Stimulated activated CD4-positive, alpha-beta T cell treated with anti-CD3 and anti-CD28 coated beads, TNF-alpha, amount 100 ng/mL, for 4 hours (primary cell): ENCODE results near the gene ZNF391.
"Not testable (repeated sequence)": the region's sequence is repeated elsewhere in the genome, so short reads cannot be mapped to it uniquely, and the experiment has no call there.

Source experiments
- DNase-seq, 3 experiments: peaks; one replicate each; pipeline ENCODE4 v3.0.0-alpha.2; 2020; ENCODE audit warnings: low read depth in 3 of 3

The ZNF391 gene

GRCh38 chr6:27388293-27389197 lies at the start of gene ZNF391:
Gene ZNF391, plus strand, starts transcription at chr6:27388759. Its CDS starts 11,612 bp downstream, at chr6:27400371.
- DNase-seq: peak; percentile 42 to 59 (median 51)

DNA sequence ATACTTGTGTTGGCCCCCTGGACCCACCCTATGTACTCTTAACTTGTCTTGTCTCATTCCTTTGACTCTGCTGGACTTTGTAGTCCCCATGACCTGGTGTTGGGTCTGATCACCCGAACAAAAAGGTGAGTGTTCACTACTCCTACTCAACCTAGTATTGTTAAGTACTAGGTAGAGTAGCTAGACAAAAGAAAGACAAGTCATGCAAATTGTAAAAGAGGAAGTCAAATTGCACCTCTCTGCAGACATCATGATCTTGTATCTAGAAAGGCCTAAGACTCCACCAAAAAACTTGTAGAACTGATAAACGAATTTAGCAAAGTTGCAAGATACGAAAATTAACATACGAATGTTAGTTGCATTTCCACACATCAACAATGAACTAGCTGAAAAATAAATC lies 35.7 kb upstream of the ZNF391 start:
- no peak for DNase-seq

DNA sequence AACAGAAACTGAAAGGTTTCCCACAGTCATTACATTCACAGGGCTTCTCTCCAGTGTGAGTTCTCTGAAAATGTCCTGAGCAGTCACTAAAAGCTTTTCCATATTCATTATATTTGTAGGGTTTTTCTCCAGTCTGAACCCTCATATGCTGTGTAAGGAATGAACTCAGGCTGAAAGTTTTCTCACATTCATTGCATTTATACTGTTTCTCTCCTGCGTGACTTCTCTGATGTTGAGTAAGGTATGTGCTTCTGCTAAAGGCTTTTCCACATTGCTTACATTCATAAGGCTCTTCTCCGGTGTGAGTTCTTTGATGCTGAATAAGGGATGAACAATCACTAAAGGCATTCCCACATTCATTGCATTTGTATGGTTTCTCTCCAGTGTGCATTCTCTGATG lies 29.8 kb upstream of the ZNF391 start:
- no peak for DNase-seq

- no peak for DNase-seq
Observed at GRCh38 chr6:27359231-27359630, 29.3 kb upstream of the ZNF391 start.

- DNase-seq: no peak
Observed at GRCh38 chr6:27368202-27368601, 20.4 kb upstream of the ZNF391 start.

DNA sequence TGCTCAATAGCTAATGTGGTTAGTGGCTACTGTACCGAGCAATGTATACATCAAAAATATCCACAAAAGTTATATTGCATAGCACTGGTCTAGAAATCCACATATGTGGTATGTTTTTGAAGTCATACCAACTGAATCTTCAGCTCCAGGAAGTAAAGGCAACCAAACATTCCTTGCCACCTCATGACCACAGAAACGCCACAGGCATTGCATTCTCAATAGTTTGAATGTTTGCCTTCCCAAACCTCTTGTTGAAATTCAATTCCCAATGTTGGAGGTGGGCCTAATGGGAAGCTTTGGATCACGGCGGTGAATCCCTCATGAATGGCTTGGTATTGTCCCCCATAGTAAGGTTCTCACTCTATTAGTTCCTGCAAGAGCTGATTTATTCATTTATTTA lies 18.2 kb upstream of the ZNF391 start:
- DNase-seq: no peak

DNA sequence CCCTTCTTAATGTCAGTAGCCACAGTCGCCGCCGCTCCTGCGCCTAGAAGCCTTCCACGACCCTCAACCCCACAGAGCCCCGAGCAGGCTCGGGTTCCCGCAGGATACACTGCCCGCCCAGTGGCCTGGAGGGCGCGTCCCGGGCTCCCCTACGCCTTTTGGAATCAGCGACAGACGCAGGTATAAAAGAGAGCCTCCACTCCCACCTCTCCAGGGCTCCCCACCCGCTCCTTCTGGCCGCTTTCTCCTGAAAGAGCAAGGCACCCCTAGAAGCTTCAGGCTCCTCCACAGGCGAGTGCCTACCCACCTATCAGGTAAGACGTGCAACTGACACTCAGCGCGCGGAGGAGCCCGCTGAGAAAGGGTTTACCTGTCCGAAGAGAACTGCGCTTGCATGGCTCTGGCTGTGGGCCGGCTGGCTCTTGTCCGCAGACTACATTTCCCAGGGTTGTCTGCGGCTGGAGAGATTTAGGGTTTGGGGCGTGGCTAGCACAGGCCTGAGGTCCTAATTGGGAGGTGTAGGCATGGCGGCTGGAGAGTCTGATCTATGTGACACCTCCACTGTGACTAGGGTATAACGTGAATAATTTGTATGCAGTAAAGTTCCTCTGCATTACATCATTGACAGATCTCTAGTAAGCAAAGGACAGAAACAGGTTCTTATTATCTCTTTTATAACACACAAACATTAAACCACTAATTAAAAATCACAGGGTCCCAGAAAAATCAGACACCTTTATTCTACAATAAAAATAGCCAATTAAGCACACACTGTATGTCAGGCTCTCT lies 13.5 kb upstream of the ZNF391 start:
- DNase-seq: peak; percentile 34 to 55 (median 48)

GRCh38 chr6:27375613-27376079 lies 12.9 kb upstream of the ZNF391 start:
- DNase-seq: no peak

DNA sequence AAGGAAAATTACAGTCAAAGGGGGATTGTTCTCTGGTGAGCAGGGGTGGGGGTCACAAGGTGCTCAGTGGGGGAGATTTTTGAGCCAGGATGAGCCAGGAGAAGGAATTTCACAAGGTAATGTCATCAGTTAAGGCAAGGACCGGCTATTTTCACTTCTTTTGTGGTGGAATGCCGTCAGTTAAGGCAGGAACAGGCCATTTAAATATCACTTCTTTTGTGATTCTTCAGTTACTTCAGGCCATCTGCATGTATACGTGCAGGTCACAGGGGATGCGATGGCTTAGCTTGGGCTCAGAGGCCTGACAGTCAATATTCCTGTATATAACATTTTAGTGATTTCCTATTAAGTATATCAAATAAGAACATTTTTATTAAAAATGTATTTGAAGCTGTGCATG lies 10.2 kb upstream of the ZNF391 start:
- DNase-seq: not testable (repeated sequence)

- DNase-seq: not testable (repeated sequence)
Observed at GRCh38 chr6:27381001-27381400, 7.6 kb upstream of the ZNF391 start.

DNA sequence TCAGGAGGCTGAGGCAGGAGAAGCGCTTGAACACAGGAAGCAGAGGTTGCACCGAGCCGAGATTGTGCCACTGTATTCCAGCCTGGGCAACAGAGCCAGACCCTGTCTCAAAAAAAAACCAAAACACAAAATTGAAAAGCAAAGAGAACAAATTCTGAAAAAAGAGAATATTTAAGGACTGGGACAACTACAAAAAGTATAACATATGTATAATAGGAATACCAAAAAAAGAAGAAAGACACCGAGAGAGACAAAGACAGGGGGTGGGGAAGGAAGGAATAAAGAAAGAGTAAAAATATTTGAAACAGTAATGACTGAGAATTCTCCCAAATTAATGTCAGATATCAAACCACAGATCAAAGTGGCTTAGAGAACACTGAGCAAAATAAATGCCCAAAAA lies 5.5 kb upstream of the ZNF391 start:
- DNase-seq: no peak

GRCh38 chr6:27383481-27383880 lies 5.1 kb upstream of the ZNF391 start:
- DNase-seq: no peak

DNA sequence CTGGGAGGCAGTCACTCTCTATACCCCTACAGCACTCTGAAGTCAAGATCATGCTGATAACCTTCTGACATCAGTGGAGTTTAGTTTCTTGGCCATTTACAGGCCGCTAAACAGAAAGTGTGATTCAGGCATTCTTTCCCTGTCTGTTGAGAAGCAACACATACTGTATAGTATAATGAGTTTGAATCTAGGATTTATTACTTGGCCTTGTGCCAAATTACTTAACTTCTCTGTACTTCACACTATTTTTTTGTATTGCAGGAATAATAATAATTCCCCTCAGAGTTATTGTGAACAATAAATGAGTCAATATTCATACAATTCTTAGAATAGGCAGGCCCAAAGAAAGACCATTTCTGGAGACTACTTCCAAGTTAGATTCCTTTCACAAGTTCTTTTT lies 4.1 kb downstream of the ZNF391 start:
- DNase-seq: no peak

- DNase-seq: no peak
Observed at GRCh38 chr6:27394073-27394472, 5.5 kb downstream of the ZNF391 start.

- no peak for DNase-seq
Observed at GRCh38 chr6:27400877-27401642, 12.5 kb downstream of the ZNF391 start.

GRCh38 chr6:27406085-27406484 lies 17.5 kb downstream of the ZNF391 start:
- no peak for DNase-seq

GRCh38 chr6:27407153-27407814 lies 18.7 kb downstream of the ZNF391 start:
- DNase-seq: no peak

DNA sequence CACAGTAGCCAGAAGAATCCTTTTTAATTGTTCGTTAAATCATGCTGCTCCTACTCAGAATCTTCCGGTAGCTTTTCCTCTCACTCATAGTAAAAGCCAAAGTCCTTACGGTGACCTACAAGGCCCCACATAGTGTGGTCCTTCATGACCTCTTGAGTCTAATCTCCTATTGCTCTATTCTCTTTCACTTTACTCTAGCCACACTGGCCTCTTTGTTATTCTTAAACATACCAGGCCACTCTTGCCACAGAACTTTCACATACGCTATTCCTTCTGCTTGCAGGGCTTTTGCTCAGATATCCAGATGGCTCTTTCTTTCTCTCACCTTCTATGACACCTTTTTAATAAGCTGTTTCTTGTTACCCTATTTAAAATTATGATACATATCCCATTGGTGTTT lies 25.7 kb downstream of the ZNF391 start:
- DNase-seq: no peak

GRCh38 chr6:27414996-27415395 lies 26.4 kb downstream of the ZNF391 start:
- DNase-seq: no peak

DNA sequence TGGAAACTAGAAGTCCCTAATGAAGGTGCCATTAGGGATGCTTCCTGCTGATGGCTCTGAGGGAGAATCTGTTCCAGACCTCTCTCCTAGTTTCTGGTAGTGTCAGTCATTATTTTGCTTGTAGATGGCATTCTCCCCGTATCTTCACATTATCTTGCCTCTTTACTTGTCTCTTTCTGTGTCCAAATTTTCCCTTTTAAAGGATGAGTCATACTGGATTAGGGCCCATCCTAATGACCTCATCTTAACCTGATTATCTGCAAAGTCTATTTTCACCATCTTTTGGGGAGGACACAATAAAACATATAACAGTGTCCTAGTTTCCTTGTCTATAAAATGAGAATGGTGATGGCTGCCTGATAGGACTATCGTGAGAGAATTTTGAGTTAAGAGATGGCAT lies 27.3 kb downstream of the ZNF391 start:
- DNase-seq: no peak

GRCh38 chr6:27419363-27419762 lies 30.8 kb downstream of the ZNF391 start:
- DNase-seq: no peak
